ENCODE results near the gene PARD3.

PARD3 gene

DNA sequence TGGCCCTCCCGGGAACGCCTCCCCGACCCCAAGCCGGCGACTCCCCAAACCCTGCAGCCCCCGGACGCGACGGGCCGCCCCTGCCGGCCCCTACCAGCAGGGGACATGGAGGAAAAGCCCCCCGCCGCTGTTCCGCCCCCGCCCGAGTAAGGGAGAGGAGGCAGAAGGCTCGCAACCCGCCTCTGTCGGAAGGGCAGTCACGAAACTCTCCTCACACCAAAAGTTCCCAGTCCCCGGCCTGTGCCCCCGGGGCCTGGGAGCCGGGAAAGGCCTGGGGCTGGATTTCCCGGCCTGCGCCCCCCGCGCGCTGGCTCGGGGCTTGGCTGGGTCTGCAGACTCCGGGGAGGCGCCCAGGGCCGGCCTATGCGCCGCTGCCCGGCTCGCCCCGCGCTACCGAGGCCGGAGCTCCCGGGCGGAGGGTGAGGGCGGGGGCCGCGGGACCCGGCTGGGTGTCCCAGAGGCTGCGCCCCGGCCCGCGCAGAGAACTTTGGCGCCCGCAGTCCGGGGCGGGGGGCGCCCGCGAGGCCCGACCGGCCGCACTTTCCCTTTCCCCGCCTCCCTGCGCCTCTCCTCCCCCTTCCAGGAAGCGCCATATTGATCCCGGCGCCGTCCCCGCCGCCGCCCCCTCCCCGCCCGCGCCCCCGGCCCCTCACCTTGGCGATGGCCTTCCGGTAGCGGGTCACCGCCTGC is 728 bp downstream of the PARD3 start:
- DNase-seq (ENCODE audit: insufficient read length, low spot score): no peak
- TF ChIP-seq, protein P1, sequence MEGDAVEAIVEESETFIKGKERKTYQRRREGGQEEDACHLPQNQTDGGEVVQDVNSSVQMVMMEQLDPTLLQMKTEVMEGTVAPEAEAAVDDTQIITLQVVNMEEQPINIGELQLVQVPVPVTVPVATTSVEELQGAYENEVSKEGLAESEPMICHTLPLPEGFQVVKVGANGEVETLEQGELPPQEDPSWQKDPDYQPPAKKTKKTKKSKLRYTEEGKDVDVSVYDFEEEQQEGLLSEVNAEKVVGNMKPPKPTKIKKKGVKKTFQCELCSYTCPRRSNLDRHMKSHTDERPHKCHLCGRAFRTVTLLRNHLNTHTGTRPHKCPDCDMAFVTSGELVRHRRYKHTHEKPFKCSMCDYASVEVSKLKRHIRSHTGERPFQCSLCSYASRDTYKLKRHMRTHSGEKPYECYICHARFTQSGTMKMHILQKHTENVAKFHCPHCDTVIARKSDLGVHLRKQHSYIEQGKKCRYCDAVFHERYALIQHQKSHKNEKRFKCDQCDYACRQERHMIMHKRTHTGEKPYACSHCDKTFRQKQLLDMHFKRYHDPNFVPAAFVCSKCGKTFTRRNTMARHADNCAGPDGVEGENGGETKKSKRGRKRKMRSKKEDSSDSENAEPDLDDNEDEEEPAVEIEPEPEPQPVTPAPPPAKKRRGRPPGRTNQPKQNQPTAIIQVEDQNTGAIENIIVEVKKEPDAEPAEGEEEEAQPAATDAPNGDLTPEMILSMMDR (IDR thresholded peaks at IDR 0.05; ENCODE audit: insufficient read depth, missing control alignments): no peak
- FAIRE-seq: no peak

DNA sequence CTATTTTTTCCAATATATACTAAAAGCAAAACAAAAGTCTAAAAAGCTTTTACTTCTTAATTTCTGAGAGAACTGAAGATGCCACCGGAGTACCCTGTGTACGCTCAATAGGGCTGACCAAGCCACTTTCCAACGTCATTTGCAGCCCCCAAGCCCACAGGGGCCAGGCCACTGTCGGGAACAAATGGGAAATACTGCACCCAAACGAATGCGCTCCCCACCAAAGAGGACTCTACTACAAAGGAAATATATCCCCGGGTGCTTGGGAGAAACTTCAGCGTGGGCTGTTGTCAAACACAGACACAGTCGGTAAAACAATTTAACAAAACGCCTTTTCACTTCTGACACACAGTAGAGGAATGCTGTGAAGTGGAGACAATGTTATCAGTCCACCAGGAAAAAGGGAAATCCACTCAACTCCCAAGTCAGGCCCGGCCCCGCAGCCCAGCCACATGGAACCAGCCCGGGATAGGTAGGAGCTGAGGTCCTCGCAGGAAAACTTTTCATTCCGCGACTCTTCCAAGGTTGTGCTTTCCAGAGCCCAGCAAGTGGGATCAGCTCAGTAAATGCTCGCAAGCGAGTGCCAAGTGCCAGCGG is 1.4 kb downstream of the PARD3 start:
- TF ChIP-seq, protein P1 (IDR thresholded peaks at IDR 0.05; ENCODE audit: insufficient read depth, missing control alignments): no peak
- DNase-seq (ENCODE audit: insufficient read length, low spot score): no peak

DNA sequence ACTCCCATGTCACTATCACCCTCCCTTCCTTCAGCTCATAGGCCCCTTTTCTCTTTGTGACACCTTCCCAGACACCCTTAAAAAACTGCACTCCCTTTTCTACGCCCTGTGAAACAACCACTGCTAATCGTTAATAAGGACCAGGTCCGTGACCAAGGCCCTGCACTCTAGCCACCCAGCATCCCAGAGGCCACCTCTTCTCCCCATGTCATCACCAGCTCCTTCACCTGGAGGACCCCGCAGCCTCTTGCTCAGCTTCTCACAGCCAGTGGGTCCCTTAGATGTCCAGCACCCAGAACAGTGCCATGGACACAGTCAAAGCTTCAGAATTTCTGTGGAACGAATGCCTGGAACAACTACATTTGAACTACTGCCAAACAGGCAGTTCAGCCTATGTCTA is 2.3 kb downstream of the PARD3 start:
- FAIRE-seq: no peak

More for the DNA sequence above, 1.4 kb downstream of the PARD3 start:
- FAIRE-seq: no peak

DNA sequence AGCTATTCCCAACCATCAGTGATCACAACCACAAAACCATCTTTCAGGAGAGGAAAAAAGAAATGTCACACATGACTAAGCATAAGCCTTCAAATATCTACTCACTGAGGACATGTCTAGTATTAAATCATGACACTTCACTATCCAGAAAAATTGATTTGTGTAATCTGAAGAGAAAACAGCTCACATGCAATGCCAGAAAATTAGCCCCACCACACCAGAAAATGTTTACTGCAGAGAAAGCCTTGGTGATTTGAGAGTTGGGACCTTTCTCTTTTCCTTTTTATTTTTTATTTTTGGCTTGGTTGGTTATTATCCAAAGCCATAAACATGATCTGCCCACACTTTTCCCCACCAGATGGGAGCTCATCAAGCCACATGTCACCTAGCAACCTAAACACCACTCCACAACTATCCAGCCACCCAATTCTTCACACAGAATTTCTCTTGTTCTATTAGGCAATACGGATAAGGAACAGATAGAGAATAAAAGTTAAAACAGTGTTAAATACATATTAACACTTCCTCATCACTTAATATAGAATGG is 3.1 kb downstream of the PARD3 start:
- TF ChIP-seq, protein P1 (IDR thresholded peaks at IDR 0.05; ENCODE audit: insufficient read depth, missing control alignments): no peak
- DNase-seq (ENCODE audit: insufficient read length, low spot score): no peak
- no peak for FAIRE-seq

More for the DNA sequence above, 2.3 kb downstream of the PARD3 start:
- TF ChIP-seq, protein P1 (IDR thresholded peaks at IDR 0.05; ENCODE audit: insufficient read depth, missing control alignments): no peak
- DNase-seq (ENCODE audit: insufficient read length, low spot score): no peak

DNA sequence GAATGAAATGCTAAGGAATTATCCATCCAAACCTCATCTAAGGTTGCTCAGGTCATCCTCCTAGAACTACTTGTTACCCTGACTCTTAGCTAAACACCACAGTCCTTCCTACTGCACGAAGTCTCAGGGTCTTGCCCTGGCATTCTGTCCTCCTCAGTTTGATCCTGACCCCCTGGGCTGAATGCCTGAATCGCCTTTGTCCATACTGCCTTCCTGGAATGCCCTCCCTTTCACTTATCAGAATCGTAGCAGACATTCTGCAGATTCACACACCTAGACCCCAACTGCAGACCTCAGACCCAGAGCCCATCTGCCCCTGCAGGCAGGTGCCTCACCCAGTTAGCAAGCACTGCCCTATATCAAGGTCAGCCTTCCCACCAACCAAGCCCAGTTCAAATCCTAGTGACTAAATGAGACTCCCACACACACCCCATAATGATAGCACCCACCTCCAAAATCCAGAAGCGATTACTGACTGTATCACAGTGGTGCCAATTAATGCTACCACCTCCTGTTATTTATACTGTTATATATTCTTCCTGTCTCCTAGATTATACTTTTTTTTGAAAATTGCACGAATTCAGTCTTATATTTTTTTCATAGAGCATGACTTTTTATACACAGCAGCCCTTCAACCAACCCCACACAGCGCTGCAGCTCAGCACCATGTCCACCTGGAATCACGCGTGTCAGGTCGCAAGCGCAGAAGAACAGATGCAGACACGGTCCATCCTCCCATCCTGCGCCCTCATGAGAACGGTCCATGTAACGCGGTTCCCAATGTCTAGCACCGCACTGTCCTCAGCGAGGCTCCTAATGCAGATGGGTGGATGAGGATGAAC is 3.7 kb downstream of the PARD3 start:
- TF ChIP-seq, protein P1 (IDR thresholded peaks at IDR 0.05; ENCODE audit: insufficient read depth, missing control alignments): no peak
- no peak for DNase-seq (ENCODE audit: insufficient read length, low spot score)
- no peak for FAIRE-seq

DNA sequence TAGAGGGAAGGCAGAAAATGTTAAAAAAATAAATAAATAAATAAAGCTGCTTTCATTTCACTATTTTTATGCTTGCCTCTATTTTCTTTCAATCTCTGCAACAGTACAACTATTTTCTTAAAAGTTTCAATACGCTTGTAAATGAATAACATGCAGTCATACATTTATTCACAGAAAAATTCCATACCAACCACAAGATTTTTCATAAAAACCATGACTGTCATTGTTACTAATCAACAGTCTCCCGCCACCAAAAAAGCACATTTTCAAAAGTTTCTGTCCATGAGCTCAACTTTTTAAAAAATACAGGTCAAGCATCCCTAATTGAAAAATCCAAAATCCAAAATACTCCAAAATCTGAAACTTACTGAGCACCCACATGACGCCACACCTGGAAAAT is 5.3 kb downstream of the PARD3 start:
- TF ChIP-seq, protein P1 (IDR thresholded peaks at IDR 0.05; ENCODE audit: insufficient read depth, missing control alignments): no peak
- DNase-seq (ENCODE audit: insufficient read length, low spot score): no peak
- no peak for FAIRE-seq

Data from D721Med (cell line).